Stomach (tissue), 4 donors: Measurements from ENCODE around the gene SMAD4.

ENCODE experiments used
- CTCF ChIP-seq, 7 experiments: fragments of 450-650 bp in 4 of 7; fragments of 200-600 bp in 3 of 7; sonication (generic) in 3 of 7; IDR thresholded peaks; one replicate each; pipeline ENCODE4 v1.5.1; 2016 to 2019; ENCODE audit warnings: antibody characterized with exemption in 7 of 7, control low read depth in 2 of 7, mild to moderate bottlenecking in 1 of 7
- EP300 ChIP-seq: sonication (generic); formaldehyde crosslinking; IDR thresholded peaks from one replicate; pipeline ENCODE4 v1.6.1; 2017; ENCODE audit warnings: antibody characterized with exemption
- POLR2A ChIP-seq, 4 donors: fragments of 450-650 bp; IDR thresholded peaks; one replicate each; pipeline ENCODE4 v1.6.1; 2016; ENCODE audit warnings: antibody characterized with exemption in 4 of 4, control low read depth in 2 of 4, mild to moderate bottlenecking in 1 of 4, moderate library complexity in 1 of 4
- POLR2AphosphoS5 ChIP-seq, 3 donors: sonication (generic); formaldehyde crosslinking; IDR thresholded peaks; one replicate each; pipeline ENCODE4 v1.6.1; 2016; ENCODE audit warnings: antibody characterized with exemption in 3 of 3

DNA sequence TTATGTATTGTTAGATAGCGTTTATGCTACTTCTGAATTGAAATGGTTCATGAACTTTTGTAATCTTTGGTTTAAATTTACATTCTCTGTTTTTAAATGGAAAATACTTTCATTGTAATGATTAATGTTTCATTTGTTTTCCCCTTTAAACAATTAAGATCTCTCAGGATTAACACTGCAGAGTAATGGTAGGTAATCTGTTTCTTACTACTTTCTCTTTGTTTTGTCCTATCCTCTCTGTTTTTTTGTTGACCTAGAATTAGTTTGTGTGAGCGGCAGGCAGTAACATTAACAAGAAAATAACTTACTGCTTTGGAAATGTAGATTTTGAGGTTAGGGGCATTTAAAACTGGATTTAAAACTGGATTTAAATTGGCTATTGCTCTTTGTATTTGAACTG lies 19.1 kb downstream of the SMAD4 start:
- TF ChIP-seq CTCF (IDR thresholded peaks at IDR 0.05) (no peak), POLR2AphosphoS5 (IDR thresholded peaks at IDR 0.05) (no peak), POLR2A (IDR thresholded peaks at IDR 0.05) (no peak), EP300 (no peak)
